HepG2 (cell line): ENCODE measurements around the gene SYNGAP1. TPM values are rescaled to one million over a fixed set of nuclear protein-coding genes. Genes with fewer than 3 reads are reported as not detected.

Experiments used
- ARNT2 ChIP-seq: sonication (generic); formaldehyde crosslinking; IDR thresholded peaks from 2 replicates; pipeline ENCODE4 v1.8.0; 2022; ENCODE audit warnings: mild to moderate bottlenecking, low read depth, missing genetic modification reagents, moderate library complexity
- DRAP1 ChIP-seq: IDR thresholded peaks from 2 replicates; pipeline ENCODE4 v1.6.1; 2016; ENCODE audit warnings: missing genetic modification reagents, missing compliant biosample characterization
- E2F2 ChIP-seq: sonication (generic); formaldehyde crosslinking; IDR thresholded peaks from 2 replicates; pipeline ENCODE4 v1.4.0; 2020; ENCODE audit warnings: missing genetic modification reagents, borderline replicate concordance
- GMEB1 ChIP-seq: sonication (generic); formaldehyde crosslinking; IDR thresholded peaks from 2 replicates; pipeline ENCODE4 v1.5.1; 2020; ENCODE audit warnings: missing genetic modification reagents, mild to moderate bottlenecking, borderline replicate concordance
- HCFC1 ChIP-seq: fragments of 150-350 bp; IDR thresholded peaks from 2 replicates; pipeline ENCODE4 v1.6.1; 2014; ENCODE audit warnings: low read depth, low read length
- NFKBIZ ChIP-seq: IDR thresholded peaks from 2 replicates; pipeline ENCODE4 v1.6.1; 2018; ENCODE audit warnings: missing genetic modification reagents, missing compliant biosample characterization
- PHF8 ChIP-seq: sonication (generic); formaldehyde crosslinking; IDR thresholded peaks from 2 replicates; pipeline ENCODE4 v1.5.0; 2020; ENCODE audit warnings: missing genetic modification reagents
- PLSCR1 ChIP-seq: sonication (generic); formaldehyde crosslinking; IDR thresholded peaks from 2 replicates; pipeline ENCODE4 v1.5.0; 2020; ENCODE audit warnings: missing genetic modification reagents, mild to moderate bottlenecking, borderline replicate concordance
- PRDM15 ChIP-seq: sonication (generic); formaldehyde crosslinking; IDR thresholded peaks from 2 replicates; pipeline ENCODE4 v1.4.0; 2020; ENCODE audit warnings: missing genetic modification reagents
- SIN3B ChIP-seq: fragments of 150-350 bp; IDR thresholded peaks from 2 replicates; pipeline ENCODE4 v1.6.1; 2014; ENCODE audit warnings: low read length
- SKI ChIP-seq: fragments of 450-650 bp; IDR thresholded peaks from one replicate; pipeline ENCODE4 v1.6.1; 2018; ENCODE audit warnings: mild to moderate bottlenecking; ENCODE audit not compliant: partially characterized antibody
- SSRP1 ChIP-seq: IDR thresholded peaks from 2 replicates; pipeline ENCODE4 v1.6.1; 2016; ENCODE audit warnings: control low read depth
- TARDBP ChIP-seq: sonication (generic); formaldehyde crosslinking; IDR thresholded peaks from 2 replicates; pipeline ENCODE4 v1.8.0; 2022; ENCODE audit warnings: mild to moderate bottlenecking, missing genetic modification reagents
- TCF7 ChIP-seq: sonication (generic); IDR thresholded peaks from 2 replicates; pipeline ENCODE4 v1.6.1; 2016; ENCODE audit warnings: antibody characterized with exemption, low read depth
- U2AF1 ChIP-seq: fragments of 200-400 bp; formaldehyde crosslinking; optimal IDR thresholded peaks from 2 replicates; pipeline ENCODE3; 2017; ENCODE audit warnings: mild to moderate bottlenecking, low read depth, low read length
- ZNF12 ChIP-seq: sonication (generic); formaldehyde crosslinking; IDR thresholded peaks from 2 replicates; pipeline ENCODE4 v1.5.0; 2020; ENCODE audit warnings: missing genetic modification reagents
- ZNF446 ChIP-seq: sonication (generic); formaldehyde crosslinking; IDR thresholded peaks from 2 replicates; pipeline ENCODE4 v1.5.0; 2020; ENCODE audit warnings: mild to moderate bottlenecking, missing genetic modification reagents
- ZNF576 ChIP-seq: sonication (generic); formaldehyde crosslinking; IDR thresholded peaks from 2 replicates; pipeline ENCODE4 v1.4.0; 2020; ENCODE audit warnings: mild to moderate bottlenecking, missing genetic modification reagents
- ZNF703 ChIP-seq: sonication (generic); formaldehyde crosslinking; IDR thresholded peaks from 2 replicates; pipeline ENCODE4 v1.5.1; 2020; ENCODE audit warnings: missing genetic modification reagents, mild to moderate bottlenecking, moderate library complexity, borderline replicate concordance
- ZNF883 ChIP-seq: sonication (generic); formaldehyde crosslinking; IDR thresholded peaks from 2 replicates; pipeline ENCODE4 v1.5.1; 2020; ENCODE audit warnings: mild to moderate bottlenecking, missing genetic modification reagents; ENCODE audit errors: not compliant biosample characterization
- ZSCAN22 ChIP-seq: sonication (generic); formaldehyde crosslinking; IDR thresholded peaks from 2 replicates; pipeline ENCODE4 v1.4.0; 2020; ENCODE audit warnings: mild to moderate bottlenecking, missing genetic modification reagents
- polyA plus RNA-seq, 8 experiments: library from polyadenylated mRNA; depleted of rRNA in 3 of 8; stranded (reverse) in 7 of 8; unstranded in 1 of 8; fragments of >200 nt; fragmentation: Illumina TruSeq in 4 of 8; extraction: Trizol in 4 of 8; gene quantifications; 2 replicates each; pipeline versions ENCODE4 v1.2.1 to v1.2.3, GENCODE V29; 2011 to 2016; ENCODE audit warnings: low read depth in 4 of 8, missing spikeins in 1 of 8, mixed read lengths in 1 of 8; ENCODE audit not compliant: insufficient read depth in 1 of 8
- total RNA-seq, 5 experiments: library from RNA; depleted of rRNA; stranded (reverse); fragments of >200 nt; fragmentation: Illumina TruSeq; extraction: Trizol; gene quantifications; 2 replicates each; pipeline ENCODE4 v1.2.3, GENCODE V29; 2016; ENCODE audit warnings: low read depth in 1 of 5

SYNGAP1 gene
- total and polyA plus RNA-seq, 2 of the 13 experiments (the other 11 are each of a cell fraction or from before 2014, with no cell fraction given): 0.75 to 1.1 TPM

- TF ChIP-seq GMEB1 (CRISPR knock-in tag) (no peak; the same call in 1 of the 2 replicates), ZNF446 (no peak), HCFC1 (no peak), DRAP1 (CRISPR knock-in tag) (no peak), ZNF883 (CRISPR knock-in tag) (no peak), PRDM15 (no peak), E2F2 (no peak), U2AF1 (no peak), TCF7 (no peak), ZNF576 (no peak), PLSCR1 (no peak), ARNT2 (CRISPR knock-in tag) (0 out of 2 replicates have a peak, but pooled peaks have one; percentile 45), ZSCAN22 (no peak), ZNF12 (CRISPR knock-in tag) (no peak), PHF8 (CRISPR knock-in tag) (no peak; the same call in 1 of the 2 replicates), ZNF703 (CRISPR knock-in tag) (no peak), SSRP1 (CRISPR knock-in tag) (no peak), SKI (peak; percentile 13), NFKBIZ (CRISPR knock-in tag) (no peak), TARDBP (CRISPR knock-in tag) (no peak; the same call in 1 of the 2 replicates), SIN3B (no peak)
Measured at GRCh38 chr6:33410711-33411631, 8.9 kb upstream of the SYNGAP1 start, which contains the start of gene PHF1 (continued).
